GM18861 (cell line): ENCODE results near the gene ZBTB16.
"Not testable (repeated sequence)": the region's sequence is repeated elsewhere in the genome, so short reads cannot be mapped to it uniquely, and the experiment has no call there.

Experiments used
- ATAC-seq: cut with Tn5 transposase; IDR thresholded peaks from one replicate; pipeline ENCODE4 v1.9.1; 2021; ENCODE audit not compliant: unreplicated experiment

The ZBTB16 gene

GRCh38 chr11:114042234-114042633, 17.3 kb upstream of the ZBTB16 start:
- ATAC-seq, result no peak

GRCh38 chr11:114044042-114044871, 15.3 kb upstream of the ZBTB16 start:
- ATAC-seq, result no peak

GRCh38 chr11:114047327-114047726, 12.2 kb upstream of the ZBTB16 start:
- ATAC-seq, result no peak

- ATAC-seq, result no peak
Observed at GRCh38 chr11:114049050-114049449, 10.5 kb upstream of the ZBTB16 start.

- ATAC-seq, result not testable (repeated sequence)
Observed at GRCh38 chr11:114049766-114050165, 9.7 kb upstream of the ZBTB16 start.

- ATAC-seq, result no peak
Observed at GRCh38 chr11:114050258-114050927, 9.1 kb upstream of the ZBTB16 start.

GRCh38 chr11:114051558-114051957, 8.0 kb upstream of the ZBTB16 start:
- ATAC-seq, result no peak

- ATAC-seq, result no peak
Observed at GRCh38 chr11:114052160-114052559, 7.4 kb upstream of the ZBTB16 start.

GRCh38 chr11:114053406-114053805, 6.1 kb upstream of the ZBTB16 start:
- no peak for ATAC-seq

- ATAC-seq, result no peak
Observed at GRCh38 chr11:114054806-114055205, 4.7 kb upstream of the ZBTB16 start.

GRCh38 chr11:114056409-114056808, 3.1 kb upstream of the ZBTB16 start:
- no peak for ATAC-seq

- no peak for ATAC-seq
Observed at GRCh38 chr11:114057147-114057546, 2.4 kb upstream of the ZBTB16 start.

- no peak for ATAC-seq
Observed at GRCh38 chr11:114057605-114058004, 1.9 kb upstream of the ZBTB16 start.

GRCh38 chr11:114058026-114058706, 1.3 kb upstream of the ZBTB16 start:
- ATAC-seq, result no peak

- no peak for ATAC-seq
Observed at GRCh38 chr11:114058871-114059277, 637 bp upstream of the ZBTB16 start.

- ATAC-seq, result no peak
Observed at GRCh38 chr11:114059984-114060391, 477 bp downstream of the ZBTB16 start.

- ATAC-seq, result no peak
Observed at GRCh38 chr11:114060392-114061047, 1.0 kb downstream of the ZBTB16 start.

GRCh38 chr11:114061048-114061680, 1.7 kb downstream of the ZBTB16 start:
- ATAC-seq, result no peak

GRCh38 chr11:114061681-114062049, 2.2 kb downstream of the ZBTB16 start:
- no peak for ATAC-seq

- no peak for ATAC-seq
Observed at GRCh38 chr11:114062272-114062671, 2.8 kb downstream of the ZBTB16 start.
